T-helper 1 cell treated with Interleukin-12 subunit alpha and Interleukin-12 subunit beta and Interleukin-4 antibody, amounts not matched to agents 30 μg/mL and 1 μg/mL, for 36 hours (primary cell): Measurements from ENCODE around the gene CDHR4.
A peak's percentile ranks its signal among the peaks of the same experiment; 100 is the strongest.
"Not testable (repeated sequence)": the region's sequence is repeated elsewhere in the genome, so short reads cannot be mapped to it uniquely, and the experiment has no call there.

Experiments
- H3K27ac Mint-ChIP-seq: one replicate; pipeline ENCODE4 v1.8.0; 2021; ENCODE audit warnings: mild to moderate bottlenecking, mixed read lengths
- H3K27me3 Mint-ChIP-seq: one replicate; pipeline ENCODE4 v1.8.0; 2021; ENCODE audit warnings: low read depth, mixed read lengths
- H3K36me3 Mint-ChIP-seq: one replicate; pipeline ENCODE4 v1.8.0; 2021; ENCODE audit warnings: low read depth, mixed read lengths
- H3K4me1 Mint-ChIP-seq: one replicate; pipeline ENCODE4 v1.8.0; 2021; ENCODE audit warnings: low read depth, mixed read lengths
- H3K4me3 Mint-ChIP-seq: one replicate; pipeline ENCODE4 v1.8.0; 2021; ENCODE audit warnings: mild to moderate bottlenecking, moderate library complexity, mixed read lengths
- H3K9me3 Mint-ChIP-seq: one replicate; pipeline ENCODE4 v1.8.0; 2021; ENCODE audit warnings: mixed read lengths

Gene CDHR4

GRCh38 chr3:49792371-49793150 is 7.1 kb downstream of the CDHR4 start:
- no peaks in the 10 kb centered on the region for H3K9me3 Mint-ChIP-seq
- H3K4me3 Mint-ChIP-seq: no peak overlapping the region
- no peak overlapping the region for H3K27ac Mint-ChIP-seq
- H3K27me3 Mint-ChIP-seq: peaks cover 4% of the 10 kb centered on the region
- H3K4me1 Mint-ChIP-seq: peaks cover 4% of the 10 kb centered on the region
- H3K36me3 Mint-ChIP-seq: no peaks in the 10 kb centered on the region

GRCh38 chr3:49791571-49791970 is 8.1 kb downstream of the CDHR4 start:
- Mint-ChIP-seq H3K9me3 (no peaks in the 10 kb centered on the region), H3K27ac (no peak overlapping the region), H3K4me1 (peaks cover 10% of the 10 kb centered on the region), H3K27me3 (peaks cover 4% of the 10 kb centered on the region), H3K4me3 (no peak overlapping the region), H3K36me3 (no peaks in the 10 kb centered on the region)

DNA sequence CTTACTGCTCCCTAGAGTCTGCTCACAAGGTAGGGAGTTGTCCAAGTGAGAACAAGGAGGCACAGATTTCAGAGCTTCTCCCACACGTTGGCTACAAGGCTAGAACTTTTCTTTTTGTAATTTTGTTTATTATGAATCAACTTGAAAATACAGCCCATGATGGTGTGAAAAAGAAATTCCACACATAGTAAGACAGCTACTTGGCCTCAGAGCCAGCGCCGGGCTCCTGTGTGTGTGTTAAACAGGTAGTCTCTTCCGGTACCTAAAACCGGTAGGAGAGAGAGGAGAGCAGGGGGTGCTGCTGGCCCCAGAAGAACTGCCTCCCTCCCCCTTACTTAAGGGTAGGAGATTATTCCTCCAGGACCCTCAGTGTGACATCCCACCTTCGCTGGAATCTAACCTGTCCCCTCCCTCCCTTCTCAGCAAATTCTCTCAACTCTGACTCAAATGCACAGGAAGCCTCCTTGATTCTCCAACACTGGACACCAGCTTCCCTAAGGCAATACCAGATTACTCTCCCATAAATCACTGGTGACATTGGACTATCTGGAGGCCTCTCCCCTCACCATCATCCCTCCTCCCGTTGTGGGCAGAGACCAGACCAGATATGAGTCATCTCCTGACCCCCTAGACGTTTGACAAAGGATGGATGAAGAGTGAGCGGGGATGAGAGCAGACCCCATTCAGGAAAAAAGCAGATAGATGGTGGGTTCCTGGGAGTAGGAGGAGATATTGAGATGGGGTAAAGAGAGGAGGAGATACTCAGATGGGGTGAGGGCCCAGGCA is 8.9 kb downstream of the CDHR4 start:
- H3K9me3 Mint-ChIP-seq: no peaks in the 10 kb centered on the region
- H3K4me3 Mint-ChIP-seq: no peak overlapping the region
- no peak overlapping the region for H3K27ac Mint-ChIP-seq
- H3K27me3 Mint-ChIP-seq: peaks cover 4% of the 10 kb centered on the region
- H3K4me1 Mint-ChIP-seq: peaks cover 11% of the 10 kb centered on the region
- no peaks in the 10 kb centered on the region for H3K36me3 Mint-ChIP-seq

- H3K9me3 Mint-ChIP-seq: no peaks in the 10 kb centered on the region
- H3K27me3 Mint-ChIP-seq: peaks cover 4% of the 10 kb centered on the region
- H3K27ac Mint-ChIP-seq: no peak overlapping the region
- peaks cover 19% of the 10 kb centered on the region for H3K4me1 Mint-ChIP-seq
- H3K4me3 Mint-ChIP-seq: no peak overlapping the region
- peaks cover 11% of the 10 kb centered on the region for H3K36me3 Mint-ChIP-seq
Measured at GRCh38 chr3:49788056-49788455, 11.6 kb downstream of the CDHR4 start.

- H3K4me1 Mint-ChIP-seq: peaks cover 19% of the 10 kb centered on the region
- peak overlapping the region; percentile 95 for H3K27ac Mint-ChIP-seq
- H3K36me3 Mint-ChIP-seq: peaks cover 11% of the 10 kb centered on the region
- peaks cover 4% of the 10 kb centered on the region for H3K27me3 Mint-ChIP-seq
- H3K9me3 Mint-ChIP-seq: no peaks in the 10 kb centered on the region
- peak overlapping the region; percentile 88 for H3K4me3 Mint-ChIP-seq
Measured at GRCh38 chr3:49787536-49787935, 12.1 kb downstream of the CDHR4 start.

GRCh38 chr3:49787182-49787464 is 12.6 kb downstream of the CDHR4 start:
- Mint-ChIP-seq H3K27ac (peak overlapping the region; percentile 95), H3K9me3 (no peaks in the 10 kb centered on the region), H3K27me3 (peaks cover 4% of the 10 kb centered on the region), H3K4me1 (peaks cover 19% of the 10 kb centered on the region), H3K36me3 (peaks cover 11% of the 10 kb centered on the region), H3K4me3 (peak overlapping the region; percentile 88)

DNA sequence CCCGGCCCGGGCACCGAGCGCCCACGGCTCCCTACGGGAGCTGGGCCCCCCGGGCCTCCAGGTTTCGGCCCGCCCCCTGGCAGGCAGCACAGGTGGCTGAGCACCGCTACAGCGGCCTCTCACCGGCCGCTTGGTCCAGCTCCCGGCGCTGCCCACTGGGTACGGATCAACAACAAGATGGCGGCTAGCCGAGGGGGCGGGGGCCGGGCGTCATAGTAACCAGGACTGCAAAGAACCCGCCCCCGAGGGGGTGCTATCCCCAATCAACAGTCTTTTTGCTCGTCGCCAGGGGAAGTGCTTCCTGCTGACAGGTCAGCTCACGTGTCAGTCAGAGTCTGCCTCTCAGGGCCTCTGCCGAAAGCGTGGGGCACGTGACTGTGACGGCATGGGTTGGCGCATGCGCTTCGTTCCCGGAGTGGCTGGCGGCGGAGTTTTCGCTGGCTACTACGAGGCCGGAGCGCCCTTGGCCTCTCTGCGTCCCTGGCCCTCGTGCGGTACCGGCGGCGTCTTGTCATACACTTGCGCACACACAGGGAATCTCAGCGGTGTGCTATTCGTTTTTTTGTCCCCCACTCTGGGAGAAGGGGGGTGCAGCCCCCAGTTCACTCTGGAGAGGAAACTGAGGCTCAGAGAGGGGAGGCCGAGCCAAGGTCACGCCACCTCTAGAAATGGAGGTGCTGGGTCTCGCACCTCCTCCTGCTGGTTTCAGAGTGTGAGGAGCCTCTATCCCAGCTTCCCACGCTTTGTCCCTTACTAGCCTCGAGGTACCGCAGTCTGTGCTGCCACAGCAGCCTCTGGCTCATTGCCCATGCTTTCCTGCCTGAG is 13.1 kb downstream of the CDHR4 start, which contains the start of gene IP6K1:
TSS of gene IP6K1 (minus strand) at position 186 of the 825 bp plus-strand sequence. CDS start 38,502 bp downstream, outside the sequence.
- Mint-ChIP-seq H3K27ac (peak within 1 kb of the TSS; percentile 95), H3K27me3 (peaks cover 4% of the 10 kb centered on the region), H3K4me1 (peaks cover 19% of the 10 kb centered on the region), H3K9me3 (no peaks in the 10 kb centered on the region), H3K4me3 (peak within 1 kb of the TSS; percentile 88), H3K36me3 (peaks cover 11% of the 10 kb centered on the region)

- H3K4me1 Mint-ChIP-seq: peaks cover 20% of the 10 kb centered on the region
- no peaks in the 10 kb centered on the region for H3K9me3 Mint-ChIP-seq
- H3K27ac Mint-ChIP-seq: peak overlapping the region; percentile 87
- peaks cover 15% of the 10 kb centered on the region for H3K36me3 Mint-ChIP-seq
- H3K27me3 Mint-ChIP-seq: no peaks in the 10 kb centered on the region
- H3K4me3 Mint-ChIP-seq: peak overlapping the region; percentile 88
Measured at GRCh38 chr3:49785565-49786356, 13.9 kb downstream of the CDHR4 start.

- H3K36me3 Mint-ChIP-seq: peaks cover 26% of the 10 kb centered on the region
- H3K27ac Mint-ChIP-seq: peak overlapping the region; percentile 18
- not testable (repeated sequence) for H3K27me3 Mint-ChIP-seq, H3K4me3 Mint-ChIP-seq, H3K9me3 Mint-ChIP-seq
- H3K4me1 Mint-ChIP-seq: peaks cover 24% of the 10 kb centered on the region
Measured at GRCh38 chr3:49782277-49782676, 17.4 kb downstream of the CDHR4 start.

DNA sequence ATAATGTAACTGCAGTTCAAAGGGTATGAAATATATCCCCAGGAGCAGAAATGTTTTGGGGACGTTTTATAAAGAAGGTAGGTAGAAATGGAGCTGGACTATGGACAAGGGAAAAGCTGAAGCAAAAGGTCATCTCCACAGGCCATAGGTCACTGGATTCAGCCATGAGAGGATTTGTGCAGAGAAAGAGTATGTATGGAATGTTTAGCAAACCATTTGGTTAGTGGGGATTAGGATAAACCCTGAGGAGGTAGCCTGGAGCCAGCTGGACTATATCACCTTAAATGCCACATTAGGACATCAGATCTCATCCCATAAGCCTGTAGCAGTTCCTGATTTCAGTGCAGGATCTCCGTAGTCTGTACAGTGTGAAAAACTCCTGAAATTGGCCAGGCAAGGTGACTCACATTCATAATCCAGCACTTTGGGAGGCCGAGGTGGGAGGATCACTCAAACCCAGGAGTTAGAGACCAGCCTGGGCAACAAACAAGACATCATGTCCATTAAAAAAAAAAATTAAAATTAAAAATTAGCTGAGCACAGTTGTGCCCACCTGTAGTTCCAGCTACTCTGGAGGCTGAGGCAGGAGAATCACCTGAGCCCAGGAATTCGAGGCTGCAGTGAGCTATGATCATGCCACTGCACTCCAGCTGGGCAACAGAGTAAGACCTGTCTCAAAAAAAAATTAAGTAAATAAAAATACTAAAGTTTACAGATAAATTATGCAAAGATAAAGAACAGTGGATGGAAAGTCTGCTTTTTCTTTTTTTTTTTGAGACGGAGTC is 18.1 kb downstream of the CDHR4 start:
- H3K27me3 Mint-ChIP-seq: no peaks in the 10 kb centered on the region
- H3K4me3 Mint-ChIP-seq: no peak overlapping the region
- H3K27ac Mint-ChIP-seq: no peak overlapping the region
- no peaks in the 10 kb centered on the region for H3K9me3 Mint-ChIP-seq
- peaks cover 26% of the 10 kb centered on the region for H3K36me3 Mint-ChIP-seq
- H3K4me1 Mint-ChIP-seq: peaks cover 19% of the 10 kb centered on the region

DNA sequence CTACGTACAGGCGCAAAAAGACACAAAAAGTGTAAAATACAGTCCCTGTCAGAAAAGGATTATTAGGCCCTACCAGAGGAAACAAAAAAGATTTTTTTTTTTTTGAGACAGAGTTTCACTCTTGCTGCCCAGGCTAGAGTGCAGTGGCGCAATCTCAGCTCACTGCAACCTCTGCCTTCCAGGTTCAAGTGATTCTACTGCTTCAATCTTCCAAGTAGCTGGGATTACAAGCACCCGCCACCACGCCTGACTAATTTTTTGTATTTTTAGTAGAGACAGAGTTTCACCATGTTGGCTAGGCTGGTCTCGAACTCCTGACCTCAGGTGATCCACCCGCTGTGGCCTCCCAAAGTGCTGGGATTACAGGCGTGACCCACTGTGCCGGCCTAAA is 18.7 kb downstream of the CDHR4 start:
- not testable (repeated sequence) for H3K27ac Mint-ChIP-seq, H3K9me3 Mint-ChIP-seq, H3K27me3 Mint-ChIP-seq, H3K4me3 Mint-ChIP-seq
- Mint-ChIP-seq H3K4me1 (peaks cover 18% of the 10 kb centered on the region), H3K36me3 (peaks cover 26% of the 10 kb centered on the region)

- no peak overlapping the region for H3K4me3 Mint-ChIP-seq
- peaks cover 14% of the 10 kb centered on the region for H3K4me1 Mint-ChIP-seq
- H3K27ac Mint-ChIP-seq: no peak overlapping the region
- peaks cover 22% of the 10 kb centered on the region for H3K36me3 Mint-ChIP-seq
- no peaks in the 10 kb centered on the region for H3K27me3 Mint-ChIP-seq
- H3K9me3 Mint-ChIP-seq: no peaks in the 10 kb centered on the region
Measured at GRCh38 chr3:49780080-49780974, 19.3 kb downstream of the CDHR4 start.
